GM12891 (cell line): ENCODE measurements around the gene CCDC40.

Experiments
- DNase-seq: peaks from one replicate; pipeline ENCODE4 v3.0.0; 2011; ENCODE audit warnings: low spot score; ENCODE audit not compliant: insufficient read length
- FAIRE-seq: peaks from 2 replicates; lab custom pipeline; 2011; peaks lifted over from hg19 to GRCh38; lab: Jason Lieb, UNC
- PAX5 ChIP-seq: IDR thresholded peaks from 2 replicates; pipeline ENCODE4 v1.6.1; 2011; ENCODE audit warnings: low read length, moderate library complexity, mild to moderate bottlenecking; ENCODE audit not compliant: insufficient read depth, severe bottlenecking
- POLR2A ChIP-seq: IDR thresholded peaks from 2 replicates; pipeline ENCODE4 v1.6.1; 2011; ENCODE audit warnings: low read depth, low read length, control low read depth
- POLR2AphosphoS5 ChIP-seq: IDR thresholded peaks from 2 replicates; pipeline ENCODE4 v1.6.1; 2011; ENCODE audit warnings: low read depth, low read length, control low read depth
- POU2F2 ChIP-seq: IDR thresholded peaks from 2 replicates; pipeline ENCODE4 v1.6.1; 2011; ENCODE audit warnings: low read depth, mild to moderate bottlenecking, control low read depth, low read length, moderate library complexity
- SPI1 ChIP-seq: IDR thresholded peaks from 2 replicates; pipeline ENCODE4 v1.6.1; 2011; ENCODE audit warnings: low read depth, low read length, control low read depth
- TAF1 ChIP-seq: IDR thresholded peaks from 2 replicates; pipeline ENCODE4 v1.6.1; 2011; ENCODE audit warnings: low read depth, low read length, control low read depth

The CCDC40 gene

GRCh38 chr17:80061421-80061820, 25.0 kb downstream of the CCDC40 start:
- DNase-seq (no peak), FAIRE-seq (no peak)
- TF ChIP-seq SPI1 (no peak), PAX5 (no peak), POU2F2 (no peak), POLR2AphosphoS5 (no peak), TAF1 (no peak), POLR2A (no peak)

- no peak for TF ChIP-seq POU2F2
- no peak for TF ChIP-seq TAF1
- no peak for TF ChIP-seq PAX5
- no peak for TF ChIP-seq SPI1
- no peak for TF ChIP-seq POLR2AphosphoS5
- no peak for TF ChIP-seq POLR2A
- DNase-seq (no peak), FAIRE-seq (no peak)
Observed at GRCh38 chr17:80063830-80064585, 27.6 kb downstream of the CCDC40 start.

- DNase-seq = no peak
- no peak for FAIRE-seq
- TF ChIP-seq SPI1 (no peak), TAF1 (no peak), PAX5 (no peak), POU2F2 (no peak), POLR2AphosphoS5 (no peak), POLR2A (no peak)
Observed at GRCh38 chr17:80064696-80065095, 28.3 kb downstream of the CCDC40 start.

GRCh38 chr17:80065478-80066170, 29.2 kb downstream of the CCDC40 start:
- DNase-seq = no peak
- TF ChIP-seq SPI1 (no peak), PAX5 (no peak), TAF1 (no peak), POU2F2 (no peak), POLR2A (no peak)
- FAIRE-seq = no peak

GRCh38 chr17:80067393-80067986, 31.0 kb downstream of the CCDC40 start:
- DNase-seq = no peak
- TF ChIP-seq POU2F2 (no peak), TAF1 (no peak), SPI1 (no peak), POLR2A (no peak), POLR2AphosphoS5 (no peak), PAX5 (no peak)
- no peak for FAIRE-seq

- TF ChIP-seq SPI1 = no peak
- TF ChIP-seq POU2F2 = no peak
- TF ChIP-seq POLR2A = no peak
- no peak for TF ChIP-seq PAX5
- DNase-seq (no peak), FAIRE-seq (no peak)
Observed at GRCh38 chr17:80068301-80069222, 32.1 kb downstream of the CCDC40 start.

GRCh38 chr17:80070375-80071115, 34.1 kb downstream of the CCDC40 start:
- no peak for DNase-seq
- no peak for TF ChIP-seq PAX5
- no peak for TF ChIP-seq TAF1
- TF ChIP-seq POLR2AphosphoS5 = no peak
- no peak for TF ChIP-seq SPI1
- no peak for TF ChIP-seq POU2F2
- TF ChIP-seq POLR2A = no peak
- FAIRE-seq = no peak

GRCh38 chr17:80071116-80071841, 34.8 kb downstream of the CCDC40 start:
- FAIRE-seq = no peak
- TF ChIP-seq POLR2AphosphoS5 = no peak
- TF ChIP-seq POU2F2 = no peak
- no peak for TF ChIP-seq PAX5
- TF ChIP-seq SPI1 = no peak
- no peak for TF ChIP-seq POLR2A
- no peak for TF ChIP-seq TAF1

More at GRCh38 chr17:80071116-80071841, 34.8 kb downstream of the CCDC40 start:
- no peak for DNase-seq
